GM23248 (cell line): Measurements from ENCODE around the gene POLR2B.

Experiments
- EZH2 ChIP-seq: fragments of 200-600 bp; sonication (generic); IDR thresholded peaks from 2 replicates; pipeline ENCODE4 v1.6.1; 2018; ENCODE audit warnings: antibody characterized with exemption, mild to moderate bottlenecking; ENCODE audit not compliant: insufficient read depth, poor library complexity, severe bottlenecking
- EZH2phosphoT487 ChIP-seq: fragments of 200-600 bp; sonication (generic); IDR thresholded peaks from 2 replicates; pipeline ENCODE4 v1.6.1; 2018; ENCODE audit warnings: antibody characterized with exemption, moderate library complexity, mild to moderate bottlenecking, low read depth; ENCODE audit not compliant: insufficient read depth

DNA sequence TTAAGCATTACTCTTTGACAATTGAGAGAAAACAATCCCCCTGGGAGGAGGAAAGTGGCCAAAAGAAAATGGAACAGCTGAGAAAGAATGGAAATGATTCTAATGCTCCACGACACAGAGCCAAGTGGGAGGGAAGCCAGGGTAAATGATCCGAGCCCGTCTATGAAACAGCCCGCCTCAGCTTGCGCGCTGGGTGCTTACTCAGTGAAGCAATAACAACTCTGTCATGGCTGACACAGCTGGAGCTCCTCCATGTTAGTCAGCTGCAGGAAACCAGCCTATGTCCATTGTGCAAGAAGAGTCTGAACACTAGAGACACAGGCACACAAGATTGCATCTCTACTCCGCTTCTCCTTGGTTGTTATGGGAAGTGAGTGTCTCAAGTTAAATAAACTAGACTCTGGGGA, 20.6 kb upstream of the POLR2B start:
- TF ChIP-seq EZH2 (no peak), EZH2phosphoT487 (no peak)
